ENCODE results near the gene AFG3L2.

GRCh38 chr18:12423820-12424219 lies 46.8 kb upstream of the AFG3L2 start:
- TF ChIP-seq TGIF2 (CRISPR knock-in tag; IDR thresholded peaks at IDR 0.05): no peak
- no peak for TF ChIP-seq USF1 (CRISPR knock-in tag; IDR thresholded peaks at IDR 0.05)
- TF ChIP-seq TAF1 (IDR thresholded peaks at IDR 0.05; ENCODE audit: control insufficient read depth, extremely low read depth, insufficient read depth, low read length, severe bottlenecking): no peak
